Choroid plexus epithelial cell (primary cell): ENCODE measurements around the gene IFT122.

Source experiments
- DNase-seq: peaks from one replicate; pipeline ENCODE4 v3.0.0-alpha.2; 2010; ENCODE audit warnings: low read depth
- H3K4me3 ChIP-seq: 2 replicates; pipeline ENCODE4 v1.5.1; 2011; ENCODE audit warnings: low read depth, mild to moderate bottlenecking, control low read depth, low read length, moderate library complexity
- TF ChIP-seq, protein P1 (sequence below): conservative IDR thresholded peaks from 2 replicates; pipeline ENCODE4 v1.5.1; 2011; ENCODE audit warnings: low read depth, mild to moderate bottlenecking, control low read depth, inconsistent platforms, low read length, moderate library complexity

Gene IFT122

DNA sequence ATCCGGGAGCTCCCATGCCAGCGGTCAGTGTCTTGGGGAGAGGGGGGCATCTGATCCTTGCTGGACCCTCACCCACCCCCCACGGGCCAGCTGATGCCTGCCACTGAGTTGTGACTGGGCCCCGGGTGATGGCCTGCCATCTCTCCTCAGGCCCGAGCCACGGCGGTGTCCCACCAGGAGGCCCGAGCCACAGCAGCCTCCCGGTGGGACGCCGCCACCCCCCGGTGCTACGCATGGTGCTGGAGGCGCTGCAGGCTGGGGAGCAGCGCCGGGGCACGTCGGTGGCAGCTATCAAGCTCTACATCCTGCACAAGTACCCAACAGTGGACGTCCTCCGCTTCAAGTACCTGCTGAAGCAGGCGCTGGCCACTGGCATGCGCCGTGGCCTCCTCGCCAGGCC is 107.2 kb downstream of the IFT122 start:
- no peak for DNase-seq
- H3K4me3 ChIP-seq, result no peak overlapping the region
- TF ChIP-seq, protein P1, sequence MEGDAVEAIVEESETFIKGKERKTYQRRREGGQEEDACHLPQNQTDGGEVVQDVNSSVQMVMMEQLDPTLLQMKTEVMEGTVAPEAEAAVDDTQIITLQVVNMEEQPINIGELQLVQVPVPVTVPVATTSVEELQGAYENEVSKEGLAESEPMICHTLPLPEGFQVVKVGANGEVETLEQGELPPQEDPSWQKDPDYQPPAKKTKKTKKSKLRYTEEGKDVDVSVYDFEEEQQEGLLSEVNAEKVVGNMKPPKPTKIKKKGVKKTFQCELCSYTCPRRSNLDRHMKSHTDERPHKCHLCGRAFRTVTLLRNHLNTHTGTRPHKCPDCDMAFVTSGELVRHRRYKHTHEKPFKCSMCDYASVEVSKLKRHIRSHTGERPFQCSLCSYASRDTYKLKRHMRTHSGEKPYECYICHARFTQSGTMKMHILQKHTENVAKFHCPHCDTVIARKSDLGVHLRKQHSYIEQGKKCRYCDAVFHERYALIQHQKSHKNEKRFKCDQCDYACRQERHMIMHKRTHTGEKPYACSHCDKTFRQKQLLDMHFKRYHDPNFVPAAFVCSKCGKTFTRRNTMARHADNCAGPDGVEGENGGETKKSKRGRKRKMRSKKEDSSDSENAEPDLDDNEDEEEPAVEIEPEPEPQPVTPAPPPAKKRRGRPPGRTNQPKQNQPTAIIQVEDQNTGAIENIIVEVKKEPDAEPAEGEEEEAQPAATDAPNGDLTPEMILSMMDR, result no peak

DNA sequence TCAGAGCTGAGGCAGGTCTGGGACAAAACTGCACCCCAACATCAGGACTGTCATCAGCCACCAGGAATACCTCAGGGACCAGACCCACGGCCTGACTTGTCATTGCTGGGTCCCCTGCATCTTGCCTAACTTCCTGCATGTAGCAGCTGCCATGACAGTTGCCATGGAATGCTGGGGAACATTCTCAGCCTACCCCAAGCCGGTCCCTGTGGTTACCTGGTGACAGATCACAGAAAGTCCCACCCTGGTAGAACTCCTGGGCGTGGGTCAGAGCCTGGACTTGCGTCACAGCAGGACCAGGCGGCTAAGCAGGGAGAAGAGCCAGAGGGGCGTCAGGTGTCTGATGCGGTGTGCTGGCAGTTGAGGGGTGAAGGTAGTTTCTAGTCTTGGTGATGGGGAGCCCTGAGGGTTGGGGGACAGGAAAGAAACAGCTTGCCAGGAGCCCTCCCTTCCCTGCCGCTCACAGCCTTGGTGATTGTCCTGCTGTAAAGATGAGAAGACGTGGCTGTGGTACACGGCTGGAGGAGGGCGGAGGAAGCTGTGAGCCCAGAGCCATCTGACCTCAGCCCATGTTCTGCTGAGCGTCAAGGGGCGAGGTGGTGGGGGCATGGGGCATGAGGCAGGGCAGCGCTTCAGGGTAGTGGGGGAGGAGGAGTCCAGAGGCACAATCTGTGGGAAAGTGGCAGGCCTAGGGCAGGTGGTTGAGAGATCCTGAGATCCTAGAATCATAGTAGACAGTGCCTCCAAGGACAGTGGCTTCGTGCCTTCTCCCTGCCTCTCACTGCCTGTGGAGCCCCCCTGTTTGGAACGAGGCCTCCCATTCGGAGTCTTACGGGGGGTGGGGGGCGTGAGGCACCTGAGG is 108.3 kb downstream of the IFT122 start:
- TF ChIP-seq, protein P1, result no peak
- no peak for DNase-seq
- H3K4me3 ChIP-seq, result no peak overlapping the region

DNA sequence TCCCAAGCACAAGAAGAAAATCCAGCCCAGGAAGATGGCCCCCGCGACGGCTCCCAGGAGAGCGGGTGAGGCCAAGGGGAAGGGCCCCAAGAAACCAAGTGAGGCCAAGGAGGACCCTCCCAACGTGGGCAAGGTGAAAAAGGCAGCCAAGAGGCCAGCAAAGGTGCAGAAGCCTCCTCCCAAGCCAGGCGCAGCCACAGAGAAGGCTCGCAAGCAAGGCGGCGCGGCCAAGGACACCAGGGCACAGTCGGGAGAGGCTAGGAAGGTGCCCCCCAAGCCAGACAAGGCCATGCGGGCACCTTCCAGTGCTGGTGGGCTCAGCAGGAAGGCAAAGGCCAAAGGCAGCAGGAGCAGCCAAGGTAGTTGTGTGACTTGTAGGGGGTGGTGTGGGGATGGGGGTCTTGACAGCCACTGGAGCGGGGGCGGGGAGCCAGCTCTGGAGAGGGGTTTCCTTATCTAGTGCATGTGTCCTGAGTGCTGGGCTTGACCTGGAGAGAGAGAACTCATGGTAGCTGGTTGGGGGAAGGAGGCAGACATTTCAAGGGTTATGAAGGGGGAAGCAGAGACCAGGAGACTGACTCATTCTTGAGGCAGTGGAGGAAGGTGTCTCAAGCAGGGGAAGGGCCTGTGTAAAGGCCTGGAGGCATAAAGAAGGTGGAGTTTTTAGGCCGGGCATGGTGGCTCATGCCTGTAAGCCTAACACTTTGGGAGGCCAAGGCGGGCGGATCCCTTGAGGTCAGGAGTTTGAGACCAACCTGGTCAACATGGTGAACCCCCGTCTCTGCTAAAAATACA is 109.2 kb downstream of the IFT122 start:
- TF ChIP-seq, protein P1, result no peak
- DNase-seq, result peak; percentile 56
- no peak overlapping the region for H3K4me3 ChIP-seq

DNA sequence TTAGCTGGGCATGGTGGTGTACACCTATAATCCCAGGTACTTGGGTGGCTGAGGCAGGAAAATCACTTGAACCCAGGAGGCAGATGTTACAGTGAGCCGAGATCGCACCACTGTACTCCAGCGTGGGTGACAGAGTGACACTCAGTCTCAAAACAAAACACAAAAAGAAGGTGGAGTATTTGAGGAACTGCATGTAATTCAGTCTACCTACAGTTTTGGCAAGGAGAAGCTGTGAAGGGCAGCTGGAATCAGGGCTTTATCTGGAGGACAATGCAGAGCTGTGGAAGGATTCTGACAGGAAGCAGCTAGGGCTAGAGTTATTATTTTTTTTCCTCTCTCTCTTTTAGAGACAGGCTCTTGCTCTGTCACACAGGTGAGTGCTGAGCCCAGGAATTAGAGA is 109.8 kb downstream of the IFT122 start:
- no peak for DNase-seq
- TF ChIP-seq, protein P1, result no peak
- H3K4me3 ChIP-seq, result no peak overlapping the region

DNA sequence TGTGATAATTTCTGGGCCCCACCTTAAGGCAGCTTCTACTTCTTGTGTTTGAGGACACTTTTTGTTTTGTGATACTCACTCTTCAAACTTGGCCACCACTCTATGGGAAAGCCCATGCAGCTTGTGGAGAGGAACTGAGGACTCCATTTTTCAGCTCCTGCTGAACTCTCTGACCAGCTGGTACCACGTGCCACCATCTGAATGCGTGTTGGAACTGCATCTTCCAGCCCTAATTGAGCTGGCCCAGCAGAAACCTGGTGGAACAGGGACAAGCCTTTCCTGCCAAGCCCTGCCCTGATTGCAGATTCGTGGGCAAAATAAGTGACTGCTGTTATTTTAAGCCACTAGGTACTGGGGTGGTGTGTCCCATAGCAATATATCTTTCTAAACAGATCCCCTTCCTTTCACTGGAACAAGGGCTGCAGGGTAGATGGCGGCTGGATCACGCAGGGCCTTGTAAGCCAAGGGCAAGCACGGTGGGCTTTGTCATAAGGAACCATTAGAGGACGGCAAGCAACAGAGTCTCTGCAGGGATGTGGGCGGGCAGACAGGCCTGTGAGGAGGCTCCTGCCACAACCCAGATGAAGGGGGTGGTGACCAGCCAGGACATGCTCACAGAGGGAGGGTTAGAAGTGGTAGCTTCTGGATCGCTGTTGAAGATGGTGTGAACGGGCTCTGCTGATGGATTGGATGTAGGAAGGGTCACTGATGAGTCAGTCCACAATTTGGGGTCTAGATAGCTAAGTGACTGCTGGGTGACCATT is 112.4 kb downstream of the IFT122 start:
- no peak overlapping the region for H3K4me3 ChIP-seq
- DNase-seq, result no peak
- TF ChIP-seq, protein P1, result no peak

DNA sequence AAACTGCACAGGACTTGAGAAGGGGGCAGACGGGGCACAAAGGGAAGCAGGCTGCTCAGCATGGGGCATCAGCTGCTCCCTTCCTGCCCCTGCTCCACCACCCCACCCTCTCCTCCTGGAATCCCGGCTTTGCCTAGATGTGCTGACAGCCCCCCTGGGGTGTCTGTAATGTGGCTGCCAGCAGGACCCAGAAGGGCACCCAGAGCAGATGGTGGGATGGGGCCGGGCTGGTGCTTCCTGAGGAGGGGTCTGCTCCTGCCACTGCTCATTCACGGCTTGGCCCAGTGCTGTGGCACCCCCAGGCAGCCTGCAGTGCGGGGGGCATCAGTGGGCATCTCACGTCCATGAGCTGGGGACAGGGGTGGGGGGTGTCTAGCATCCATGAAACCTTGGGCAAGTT is 113.1 kb downstream of the IFT122 start:
- DNase-seq, result no peak
- TF ChIP-seq, protein P1, result no peak
- no peak overlapping the region for H3K4me3 ChIP-seq
